Testis (tissue), 3 donors: ENCODE results near the gene CSMD2. TPM values are rescaled to one million over a fixed set of nuclear protein-coding genes. Genes with fewer than 3 reads are reported as not detected.
"Not testable (repeated sequence)": the region's sequence is repeated elsewhere in the genome, so short reads cannot be mapped to it uniquely, and the experiment has no call there.

Source experiments
- DNase-seq: peaks from one replicate; pipeline ENCODE4 v3.0.0-alpha.2; 2019
- H3K27ac ChIP-seq, 2 donors: fragments of 200-600 bp; sonication (generic); one replicate each; pipeline ENCODE4 v1.5.1; 2019
- H3K27me3 ChIP-seq: fragments of 200-600 bp; sonication (generic); one replicate; pipeline ENCODE4 v1.5.1; 2019
- H3K36me3 ChIP-seq: fragments of 200-600 bp; sonication (generic); one replicate; pipeline ENCODE4 v1.5.1; 2017; ENCODE audit warnings: low read depth; ENCODE audit errors: missing control alignments
- H3K4me1 ChIP-seq: fragments of 200-600 bp; sonication (generic); one replicate; pipeline ENCODE4 v1.5.1; 2019
- H3K4me3 ChIP-seq, 2 donors: fragments of 200-600 bp; sonication (generic); one replicate each; pipeline ENCODE4 v1.5.1; 2017 to 2019
- H3K9me3 ChIP-seq: fragments of 200-600 bp; sonication (generic); one replicate; pipeline ENCODE4 v1.5.1; 2017
- POLR2A ChIP-seq: fragments of 450-650 bp; IDR thresholded peaks from one replicate; pipeline ENCODE4 v1.6.1; 2017; ENCODE audit warnings: antibody characterized with exemption, mild to moderate bottlenecking, moderate library complexity
- WGBS, 2 donors: methylation state at CpG; one replicate each; pipeline ENCODE4 v1.1.5; 2018; 5-methylcytosine and 5-hydroxymethylcytosine counted together
- intact Hi-C: fragments of 100-400 bp; cut with DNase I; formaldehyde crosslinking; loops from one replicate; pipeline ENCODE4 v1.15.1; 2023; ENCODE audit warnings: low total_unique reads
- polyA plus RNA-seq: library from polyadenylated mRNA; stranded (reverse); fragments of 350-450 nt; fragmentation: Illumina TruSeq; extraction: RNeasy Lipid Tissue Mini Kit (QIAGEN cat#74804); gene quantifications from one replicate; pipeline ENCODE4 v1.2.3, GENCODE V29; 2014; ENCODE audit warnings: low read depth, low replicate concordance; ENCODE audit not compliant: insufficient read depth
- total RNA-seq, 2 donors: library from RNA; depleted of rRNA; stranded (reverse); fragments of >200 nt; gene quantifications; one replicate each; pipeline ENCODE4 v1.2.3, GENCODE V29; 2016
- TF ChIP-seq, protein P1 (sequence below), 3 experiments: fragments of 450-650 bp in 2 of 3; fragments of 200-600 bp in 1 of 3; sonication (generic) in 1 of 3; IDR thresholded peaks; one replicate each; pipeline ENCODE4 v1.5.1; 2016 to 2019; ENCODE audit warnings: antibody characterized with exemption in 3 of 3, mild to moderate bottlenecking in 2 of 3, moderate library complexity in 1 of 3

Gene CSMD2
- total and polyA plus RNA-seq, 3 donors from 2014 or later, result 1.2 to 3.8 (median 2.7) TPM

DNA sequence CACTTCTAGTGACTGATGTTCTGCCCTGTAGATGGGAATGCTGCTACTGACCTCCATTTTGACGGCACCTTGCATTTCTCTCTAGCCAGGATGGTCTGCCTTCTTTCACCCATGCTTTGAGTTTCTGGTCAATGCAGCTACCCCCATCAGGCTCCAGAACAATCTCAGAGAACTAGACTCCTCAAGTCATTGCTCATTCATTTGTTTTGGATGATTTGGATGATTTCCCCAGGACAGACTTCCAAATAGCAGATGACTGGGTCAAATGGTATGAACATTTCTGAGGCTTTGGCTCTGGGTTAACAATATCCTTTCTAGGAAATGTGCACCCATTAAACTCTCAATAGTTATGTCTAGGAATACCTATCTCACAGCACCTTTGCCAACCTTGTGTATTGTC is 63.9 kb downstream of the CSMD2 start:
- no peak for DNase-seq
- H3K9me3 ChIP-seq, result no peaks in the 10 kb centered on the region
- intact Hi-C loops, result no loop called here
- H3K4me3 ChIP-seq, result no peak overlapping the region
- H3K27ac ChIP-seq, result no peak overlapping the region
- TF ChIP-seq POLR2A, result no peak
- TF ChIP-seq, protein P1, sequence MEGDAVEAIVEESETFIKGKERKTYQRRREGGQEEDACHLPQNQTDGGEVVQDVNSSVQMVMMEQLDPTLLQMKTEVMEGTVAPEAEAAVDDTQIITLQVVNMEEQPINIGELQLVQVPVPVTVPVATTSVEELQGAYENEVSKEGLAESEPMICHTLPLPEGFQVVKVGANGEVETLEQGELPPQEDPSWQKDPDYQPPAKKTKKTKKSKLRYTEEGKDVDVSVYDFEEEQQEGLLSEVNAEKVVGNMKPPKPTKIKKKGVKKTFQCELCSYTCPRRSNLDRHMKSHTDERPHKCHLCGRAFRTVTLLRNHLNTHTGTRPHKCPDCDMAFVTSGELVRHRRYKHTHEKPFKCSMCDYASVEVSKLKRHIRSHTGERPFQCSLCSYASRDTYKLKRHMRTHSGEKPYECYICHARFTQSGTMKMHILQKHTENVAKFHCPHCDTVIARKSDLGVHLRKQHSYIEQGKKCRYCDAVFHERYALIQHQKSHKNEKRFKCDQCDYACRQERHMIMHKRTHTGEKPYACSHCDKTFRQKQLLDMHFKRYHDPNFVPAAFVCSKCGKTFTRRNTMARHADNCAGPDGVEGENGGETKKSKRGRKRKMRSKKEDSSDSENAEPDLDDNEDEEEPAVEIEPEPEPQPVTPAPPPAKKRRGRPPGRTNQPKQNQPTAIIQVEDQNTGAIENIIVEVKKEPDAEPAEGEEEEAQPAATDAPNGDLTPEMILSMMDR (IDR thresholded peaks at IDR 0.05), result no peak
- no peaks in the 10 kb centered on the region for H3K27me3 ChIP-seq
- H3K36me3 ChIP-seq, result no peaks in the 10 kb centered on the region
- H3K4me1 ChIP-seq, result no peaks in the 10 kb centered on the region
- WGBS, 2 donors, result 87 to 100% methylated on average over 1 of the region's 1 CpG

DNA sequence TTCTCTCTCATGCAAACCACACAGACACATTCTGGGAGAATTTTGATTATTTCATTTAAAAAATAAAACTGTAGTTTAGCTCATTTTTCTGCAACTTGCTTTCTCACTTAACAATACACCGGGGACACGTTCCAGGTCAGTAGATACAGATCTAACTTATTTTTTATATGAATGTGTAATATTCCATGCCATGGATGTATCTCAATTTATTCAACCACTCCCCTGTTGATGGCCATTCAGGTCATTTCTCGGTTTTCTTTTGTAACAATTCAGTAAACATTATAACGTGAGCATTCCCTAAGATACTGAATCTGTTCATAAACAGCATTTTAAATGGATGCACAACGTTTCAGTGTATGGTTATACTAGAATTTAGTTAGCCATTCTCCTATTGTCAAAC is 64.7 kb downstream of the CSMD2 start:
- Histone ChIP-seq H3K27ac (no peak overlapping the region), H3K36me3 (no peaks in the 10 kb centered on the region), H3K4me3 (no peak overlapping the region), H3K27me3 (no peaks in the 10 kb centered on the region), H3K4me1 (no peaks in the 10 kb centered on the region), H3K9me3 (no peaks in the 10 kb centered on the region)
- no peak for DNase-seq
- intact Hi-C loops, result no loop called here
- WGBS, 2 donors, result 82% methylated on average over 5 of the region's 5 CpGs
- no peak for TF ChIP-seq POLR2A
- TF ChIP-seq, protein P1 (IDR thresholded peaks at IDR 0.05), result no peak

DNA sequence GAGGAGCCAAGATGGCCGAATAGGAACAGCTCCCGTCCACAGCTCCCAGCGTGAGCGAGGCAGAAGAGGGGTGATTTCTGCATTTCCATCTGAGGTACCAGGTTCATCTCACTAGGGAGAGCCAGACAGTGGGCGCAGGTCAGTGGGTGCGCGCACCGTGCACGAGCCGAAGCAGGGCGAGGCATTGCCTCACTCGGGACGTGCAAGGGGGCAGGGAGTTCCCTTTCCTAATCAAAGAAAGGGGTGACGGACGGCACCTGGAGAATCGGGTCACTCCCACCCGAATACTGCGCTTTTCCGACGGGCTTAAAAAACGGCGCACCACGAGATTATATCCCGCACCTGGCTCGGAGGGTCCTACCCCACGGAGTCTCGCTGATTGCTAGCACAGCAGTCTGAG is 72.6 kb downstream of the CSMD2 start:
- H3K4me3 ChIP-seq, H3K27me3 ChIP-seq, H3K36me3 ChIP-seq, DNase-seq, intact Hi-C loops, H3K4me1 ChIP-seq, H3K9me3 ChIP-seq, H3K27ac ChIP-seq: not testable (repeated sequence)
- WGBS, 2 donors, result 58 to 81% methylated on average over 13 to 24 of the region's 27 CpGs

DNA sequence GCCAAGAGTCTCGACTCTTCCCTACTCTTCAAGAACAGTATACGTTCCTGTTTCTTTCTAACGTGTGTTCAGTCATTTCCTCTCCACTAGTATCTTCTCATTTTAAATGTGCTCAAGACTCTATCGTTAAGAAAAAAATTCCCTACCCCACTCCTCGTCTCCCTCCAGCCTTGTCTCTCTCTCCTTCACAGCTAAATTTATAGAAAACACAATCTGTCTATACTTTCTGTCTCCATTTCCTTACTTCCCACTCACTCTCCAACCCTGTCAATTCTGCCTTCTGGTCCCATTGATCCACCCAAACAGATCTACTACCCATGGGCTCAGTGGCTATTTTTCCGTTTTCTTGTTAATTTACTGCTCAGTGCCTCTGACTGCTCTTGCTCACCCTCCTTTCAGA is 75.3 kb downstream of the CSMD2 start:
- intact Hi-C loops, result no loop called here
- Histone ChIP-seq H3K4me1 (no peaks in the 10 kb centered on the region), H3K27me3 (no peaks in the 10 kb centered on the region), H3K36me3 (no peaks in the 10 kb centered on the region), H3K27ac (no peak overlapping the region), H3K4me3 (no peak overlapping the region), H3K9me3 (no peaks in the 10 kb centered on the region)
- TF ChIP-seq POLR2A, result no peak
- TF ChIP-seq, protein P1 (IDR thresholded peaks at IDR 0.05), result no peak
- WGBS, 2 donors, result 79 to 83% methylated on average over 6 of the region's 6 CpGs
- DNase-seq, result no peak

DNA sequence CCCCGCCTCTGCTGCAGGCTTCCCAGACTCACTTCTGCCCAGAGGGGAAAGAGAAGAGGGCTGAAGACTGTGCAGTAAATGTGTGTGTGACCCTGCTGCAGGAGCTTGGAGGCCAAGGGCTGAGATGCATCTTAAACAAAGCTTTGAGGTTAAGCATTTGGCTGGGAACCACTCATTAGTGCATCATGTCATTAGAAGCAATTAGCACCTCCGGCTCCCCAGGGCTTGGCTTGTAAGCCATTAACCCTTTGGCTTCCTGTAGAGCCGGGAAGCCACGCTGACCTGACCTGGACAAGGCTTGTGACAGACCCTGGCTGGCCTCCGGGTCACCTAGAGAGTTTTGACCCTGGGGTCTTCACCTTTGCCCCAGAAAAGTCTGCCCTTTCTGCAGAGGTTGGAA is 77.0 kb downstream of the CSMD2 start:
- Histone ChIP-seq H3K4me1 (no peaks in the 10 kb centered on the region), H3K36me3 (no peaks in the 10 kb centered on the region), H3K9me3 (no peaks in the 10 kb centered on the region), H3K4me3 (no peak overlapping the region), H3K27ac (no peak overlapping the region), H3K27me3 (no peaks in the 10 kb centered on the region)
- 53 to 59% methylated on average over 3 to 5 of the region's 5 CpGs for WGBS, 2 donors
- intact Hi-C loops, result no loop called here
- DNase-seq, result no peak
- TF ChIP-seq, protein P1 (IDR thresholded peaks at IDR 0.05), result no peak
- TF ChIP-seq POLR2A, result no peak
